GM12892 (cell line): ENCODE results near the gene KCNG2.

Source experiments
- DNase-seq: peaks from one replicate; pipeline ENCODE4 v3.0.0; 2011; ENCODE audit not compliant: insufficient read length
- FAIRE-seq: peaks from 2 replicates; lab custom pipeline; 2011; peaks lifted over from hg19 to GRCh38; lab: Jason Lieb, UNC
- POLR2A ChIP-seq: IDR thresholded peaks from 2 replicates; pipeline ENCODE4 v1.6.1; 2011; ENCODE audit warnings: low read depth, low read length, control low read depth
- POLR2AphosphoS5 ChIP-seq: IDR thresholded peaks from 2 replicates; pipeline ENCODE4 v1.6.1; 2011; ENCODE audit warnings: low read depth, low read length, control low read depth
- TAF1 ChIP-seq: IDR thresholded peaks from 2 replicates; pipeline ENCODE4 v1.6.1; 2011; ENCODE audit warnings: low read depth, mild to moderate bottlenecking, control low read depth, low read length, borderline replicate concordance

Gene KCNG2

GRCh38 chr18:79796531-79797405, 970 bp upstream of the KCNG2 start:
- no peak for DNase-seq
- FAIRE-seq, result no peak
- TF ChIP-seq POLR2A, result no peak
- no peak for TF ChIP-seq TAF1

- no peak for FAIRE-seq
- no peak for DNase-seq
- TF ChIP-seq POLR2AphosphoS5, result no peak
- no peak for TF ChIP-seq POLR2A
These were observed 734 bp downstream of the KCNG2 start for GRCh38 chr18:79798346-79798998.

GRCh38 chr18:79798999-79799370, 1.2 kb downstream of the KCNG2 start:
- DNase-seq, result no peak
- FAIRE-seq, result no peak
- TF ChIP-seq POLR2AphosphoS5, result no peak
- TF ChIP-seq POLR2A, result no peak
- TF ChIP-seq TAF1, result no peak

- TF ChIP-seq TAF1 (no peak), POLR2AphosphoS5 (no peak), POLR2A (no peak)
- no peak for FAIRE-seq
- no peak for DNase-seq
These were observed 2.1 kb downstream of the KCNG2 start for GRCh38 chr18:79799619-79800370.

GRCh38 chr18:79800371-79801180, 2.8 kb downstream of the KCNG2 start:
- FAIRE-seq (no peak), DNase-seq (no peak)
- TF ChIP-seq POLR2A, result no peak
- TF ChIP-seq POLR2AphosphoS5, result no peak
- TF ChIP-seq TAF1, result no peak

GRCh38 chr18:79801217-79801616, 3.5 kb downstream of the KCNG2 start:
- no peak for FAIRE-seq
- no peak for TF ChIP-seq TAF1
- TF ChIP-seq POLR2A, result no peak
- TF ChIP-seq POLR2AphosphoS5, result no peak
- DNase-seq, result no peak

- DNase-seq, result no peak
- TF ChIP-seq TAF1 (no peak), POLR2A (no peak), POLR2AphosphoS5 (no peak)
- FAIRE-seq, result no peak
These were observed 3.9 kb downstream of the KCNG2 start for GRCh38 chr18:79801641-79802040.

- no peak for FAIRE-seq
- DNase-seq, result no peak
- TF ChIP-seq POLR2AphosphoS5 (no peak), POLR2A (no peak), TAF1 (no peak)
These were observed 4.6 kb downstream of the KCNG2 start for GRCh38 chr18:79802298-79802697.

GRCh38 chr18:79803611-79804051, 5.9 kb downstream of the KCNG2 start:
- no peak for TF ChIP-seq POLR2AphosphoS5
- TF ChIP-seq TAF1, result no peak
- TF ChIP-seq POLR2A, result no peak
- DNase-seq (no peak), FAIRE-seq (no peak)

GRCh38 chr18:79804130-79804787, 6.5 kb downstream of the KCNG2 start:
- FAIRE-seq (no peak), DNase-seq (no peak)
- TF ChIP-seq POLR2A (no peak), TAF1 (no peak), POLR2AphosphoS5 (no peak)
